ENCODE results near the gene PRKCH. TPM values are rescaled to one million over a fixed set of nuclear protein-coding genes. Genes with fewer than 3 reads are reported as not detected.
A peak's percentile ranks its signal among the peaks of the same experiment; 100 is the strongest.

PRKCH gene
- polyA plus RNA-seq, 1 donor from 2014 or later: 2.0 TPM

DNA sequence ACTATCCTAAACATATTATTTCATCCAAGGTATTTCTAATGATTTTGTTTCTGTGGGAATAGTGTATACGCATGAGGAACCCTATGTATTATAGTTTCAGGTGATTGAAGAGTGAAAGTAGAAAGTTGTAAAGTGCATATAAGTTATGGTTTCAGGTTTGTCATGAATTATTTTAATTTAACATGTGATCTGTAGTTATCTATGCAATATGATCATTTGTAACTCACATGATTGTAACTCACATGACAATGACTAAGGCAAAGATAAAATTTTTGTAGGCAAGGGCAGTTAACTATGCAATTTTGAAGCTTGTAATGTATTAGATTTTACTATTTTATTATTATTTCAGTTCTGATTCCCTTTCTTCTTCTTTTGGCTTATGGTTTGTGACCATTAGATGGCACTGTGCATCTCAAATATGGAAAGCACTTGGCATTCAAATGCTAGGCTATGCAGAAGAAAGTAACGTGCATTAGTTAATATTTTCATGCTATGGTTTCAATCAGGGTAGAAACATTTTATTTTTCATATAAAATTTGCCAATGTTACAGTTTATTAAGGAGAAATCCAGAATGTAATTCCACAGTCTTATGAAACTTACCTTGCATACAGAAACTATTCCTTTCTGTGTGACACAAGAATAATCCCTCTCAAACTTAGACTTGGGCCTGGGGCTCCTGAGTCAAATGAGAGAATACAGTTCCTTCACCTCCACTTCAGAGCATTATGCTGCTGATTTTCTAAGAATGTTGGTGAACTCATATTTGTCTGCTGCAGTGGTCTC is 24.5 kb upstream of the PRKCH start:
- no peaks in the 10 kb centered on the region for H3K36me3 ChIP-seq (ENCODE audit: insufficient read depth, low read length)
- no peak overlapping the region for H3K4me2 ChIP-seq (ENCODE audit: low read length)
- H3K27ac ChIP-seq (ENCODE audit: low read length): no peak overlapping the region
- H3F3A ChIP-seq (ENCODE audit: insufficient read depth, low read length, poor library complexity, severe bottlenecking): no peaks in the 10 kb centered on the region
- H3K9ac ChIP-seq (ENCODE audit: low read length): no peak overlapping the region
- H3K4me3 ChIP-seq (ENCODE audit: low read length): no peak overlapping the region
- TF ChIP-seq SMC3 (conservative IDR thresholded peaks at IDR 0.05; ENCODE audit: poor library complexity) (peak; percentile 73), RAD21 (conservative IDR thresholded peaks at IDR 0.05) (peak; percentile 73), MXI1 (conservative IDR thresholded peaks at IDR 0.05; ENCODE audit: poor library complexity, severe bottlenecking) (no peak)
- TF ChIP-seq, protein P1, sequence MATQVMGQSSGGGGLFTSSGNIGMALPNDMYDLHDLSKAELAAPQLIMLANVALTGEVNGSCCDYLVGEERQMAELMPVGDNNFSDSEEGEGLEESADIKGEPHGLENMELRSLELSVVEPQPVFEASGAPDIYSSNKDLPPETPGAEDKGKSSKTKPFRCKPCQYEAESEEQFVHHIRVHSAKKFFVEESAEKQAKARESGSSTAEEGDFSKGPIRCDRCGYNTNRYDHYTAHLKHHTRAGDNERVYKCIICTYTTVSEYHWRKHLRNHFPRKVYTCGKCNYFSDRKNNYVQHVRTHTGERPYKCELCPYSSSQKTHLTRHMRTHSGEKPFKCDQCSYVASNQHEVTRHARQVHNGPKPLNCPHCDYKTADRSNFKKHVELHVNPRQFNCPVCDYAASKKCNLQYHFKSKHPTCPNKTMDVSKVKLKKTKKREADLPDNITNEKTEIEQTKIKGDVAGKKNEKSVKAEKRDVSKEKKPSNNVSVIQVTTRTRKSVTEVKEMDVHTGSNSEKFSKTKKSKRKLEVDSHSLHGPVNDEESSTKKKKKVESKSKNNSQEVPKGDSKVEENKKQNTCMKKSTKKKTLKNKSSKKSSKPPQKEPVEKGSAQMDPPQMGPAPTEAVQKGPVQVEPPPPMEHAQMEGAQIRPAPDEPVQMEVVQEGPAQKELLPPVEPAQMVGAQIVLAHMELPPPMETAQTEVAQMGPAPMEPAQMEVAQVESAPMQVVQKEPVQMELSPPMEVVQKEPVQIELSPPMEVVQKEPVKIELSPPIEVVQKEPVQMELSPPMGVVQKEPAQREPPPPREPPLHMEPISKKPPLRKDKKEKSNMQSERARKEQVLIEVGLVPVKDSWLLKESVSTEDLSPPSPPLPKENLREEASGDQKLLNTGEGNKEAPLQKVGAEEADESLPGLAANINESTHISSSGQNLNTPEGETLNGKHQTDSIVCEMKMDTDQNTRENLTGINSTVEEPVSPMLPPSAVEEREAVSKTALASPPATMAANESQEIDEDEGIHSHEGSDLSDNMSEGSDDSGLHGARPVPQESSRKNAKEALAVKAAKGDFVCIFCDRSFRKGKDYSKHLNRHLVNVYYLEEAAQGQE (IDR thresholded peaks at IDR 0.05; ENCODE audit: borderline replicate concordance): no peak
- TF ChIP-seq, protein P2, sequence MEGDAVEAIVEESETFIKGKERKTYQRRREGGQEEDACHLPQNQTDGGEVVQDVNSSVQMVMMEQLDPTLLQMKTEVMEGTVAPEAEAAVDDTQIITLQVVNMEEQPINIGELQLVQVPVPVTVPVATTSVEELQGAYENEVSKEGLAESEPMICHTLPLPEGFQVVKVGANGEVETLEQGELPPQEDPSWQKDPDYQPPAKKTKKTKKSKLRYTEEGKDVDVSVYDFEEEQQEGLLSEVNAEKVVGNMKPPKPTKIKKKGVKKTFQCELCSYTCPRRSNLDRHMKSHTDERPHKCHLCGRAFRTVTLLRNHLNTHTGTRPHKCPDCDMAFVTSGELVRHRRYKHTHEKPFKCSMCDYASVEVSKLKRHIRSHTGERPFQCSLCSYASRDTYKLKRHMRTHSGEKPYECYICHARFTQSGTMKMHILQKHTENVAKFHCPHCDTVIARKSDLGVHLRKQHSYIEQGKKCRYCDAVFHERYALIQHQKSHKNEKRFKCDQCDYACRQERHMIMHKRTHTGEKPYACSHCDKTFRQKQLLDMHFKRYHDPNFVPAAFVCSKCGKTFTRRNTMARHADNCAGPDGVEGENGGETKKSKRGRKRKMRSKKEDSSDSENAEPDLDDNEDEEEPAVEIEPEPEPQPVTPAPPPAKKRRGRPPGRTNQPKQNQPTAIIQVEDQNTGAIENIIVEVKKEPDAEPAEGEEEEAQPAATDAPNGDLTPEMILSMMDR (IDR thresholded peaks at IDR 0.05; ENCODE audit: poor library complexity, severe bottlenecking): peak; percentile 78
- no peaks in the 10 kb centered on the region for H4K20me1 ChIP-seq (ENCODE audit: insufficient read depth)
- H3K27me3 ChIP-seq (ENCODE audit: insufficient read depth, low read depth, low read length): no peaks in the 10 kb centered on the region
- no peaks in the 10 kb centered on the region for H3K9me3 ChIP-seq (ENCODE audit: low read length)
- no peak overlapping the region for H2AFZ ChIP-seq (ENCODE audit: low read depth, low read length)
- H3K79me2 ChIP-seq (replicated peaks; ENCODE audit: insufficient read depth, low read length): no peaks in the 10 kb centered on the region
- no peaks in the 10 kb centered on the region for H3K9me2 ChIP-seq (ENCODE audit: insufficient read depth, low read length)

DNA sequence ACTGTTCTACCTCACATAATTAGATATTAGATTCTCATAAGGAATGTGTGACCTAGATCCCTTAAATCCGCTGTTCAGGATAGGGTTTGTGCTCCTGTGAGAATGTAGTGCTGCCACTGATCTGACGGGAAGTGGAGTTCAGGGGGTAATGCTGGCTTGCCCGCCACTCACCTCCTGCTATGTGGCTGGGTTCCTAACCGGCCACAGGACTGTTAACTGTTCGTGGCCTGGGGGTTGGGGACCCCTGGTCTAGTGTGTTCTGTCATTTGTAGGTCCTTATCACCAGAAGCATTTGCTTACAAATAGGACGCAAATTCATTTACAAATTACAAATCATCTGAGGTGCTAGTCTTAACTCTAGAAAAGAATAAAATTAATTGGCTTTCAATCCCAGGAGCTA is 23.8 kb upstream of the PRKCH start:
- TF ChIP-seq EP300 (conservative IDR thresholded peaks at IDR 0.05; ENCODE audit: poor library complexity, severe bottlenecking) (no peak), TAF1 (IDR thresholded peaks at IDR 0.05; ENCODE audit: low read depth) (no peak), MXI1 (conservative IDR thresholded peaks at IDR 0.05; ENCODE audit: poor library complexity, severe bottlenecking) (no peak), POLR2AphosphoS5 (IDR thresholded peaks at IDR 0.05) (no peak), EZH2 (IDR thresholded peaks at IDR 0.05; ENCODE audit: borderline replicate concordance, insufficient read depth, low read length, poor library complexity, severe bottlenecking) (no peak), SMC3 (conservative IDR thresholded peaks at IDR 0.05; ENCODE audit: poor library complexity) (no peak), RAD21 (conservative IDR thresholded peaks at IDR 0.05) (no peak)
- TF ChIP-seq, protein P1 (IDR thresholded peaks at IDR 0.05; ENCODE audit: borderline replicate concordance): no peak
- TF ChIP-seq, protein P2 (IDR thresholded peaks at IDR 0.05; ENCODE audit: poor library complexity, severe bottlenecking): no peak
- H3K79me2 ChIP-seq (replicated peaks; ENCODE audit: insufficient read depth, low read length): no peaks in the 10 kb centered on the region
- H3K36me3 ChIP-seq (ENCODE audit: insufficient read depth, low read length): no peaks in the 10 kb centered on the region
- no peaks in the 10 kb centered on the region for H3K9me3 ChIP-seq (ENCODE audit: low read length)
- H3F3A ChIP-seq (ENCODE audit: insufficient read depth, low read length, poor library complexity, severe bottlenecking): no peaks in the 10 kb centered on the region
- no peaks in the 10 kb centered on the region for H4K20me1 ChIP-seq (ENCODE audit: insufficient read depth)
- H3K27me3 ChIP-seq (ENCODE audit: insufficient read depth, low read depth, low read length): no peaks in the 10 kb centered on the region
- H3K4me2 ChIP-seq (ENCODE audit: low read length): no peak overlapping the region
- H2AFZ ChIP-seq (ENCODE audit: low read depth, low read length): no peak overlapping the region
- no peak overlapping the region for H3K27ac ChIP-seq (ENCODE audit: low read length)
- H3K9ac ChIP-seq (ENCODE audit: low read length): no peak overlapping the region
- H3K4me3 ChIP-seq (ENCODE audit: low read length): no peak overlapping the region
- H3K9me2 ChIP-seq (ENCODE audit: insufficient read depth, low read length): no peaks in the 10 kb centered on the region
